GM19239 (cell line): ENCODE data around the gene EPB41L2.
"Not testable (repeated sequence)": the region's sequence is repeated elsewhere in the genome, so short reads cannot be mapped to it uniquely, and the experiment has no call there.

Source experiments
- DNase-seq: peaks from one replicate; pipeline ENCODE4 v3.0.0; 2011; ENCODE audit warnings: low spot score; ENCODE audit not compliant: insufficient read length
- FAIRE-seq: peaks from 2 replicates; lab custom pipeline; 2011; peaks lifted over from hg19 to GRCh38; lab: Jason Lieb, UNC

The EPB41L2 gene

DNA sequence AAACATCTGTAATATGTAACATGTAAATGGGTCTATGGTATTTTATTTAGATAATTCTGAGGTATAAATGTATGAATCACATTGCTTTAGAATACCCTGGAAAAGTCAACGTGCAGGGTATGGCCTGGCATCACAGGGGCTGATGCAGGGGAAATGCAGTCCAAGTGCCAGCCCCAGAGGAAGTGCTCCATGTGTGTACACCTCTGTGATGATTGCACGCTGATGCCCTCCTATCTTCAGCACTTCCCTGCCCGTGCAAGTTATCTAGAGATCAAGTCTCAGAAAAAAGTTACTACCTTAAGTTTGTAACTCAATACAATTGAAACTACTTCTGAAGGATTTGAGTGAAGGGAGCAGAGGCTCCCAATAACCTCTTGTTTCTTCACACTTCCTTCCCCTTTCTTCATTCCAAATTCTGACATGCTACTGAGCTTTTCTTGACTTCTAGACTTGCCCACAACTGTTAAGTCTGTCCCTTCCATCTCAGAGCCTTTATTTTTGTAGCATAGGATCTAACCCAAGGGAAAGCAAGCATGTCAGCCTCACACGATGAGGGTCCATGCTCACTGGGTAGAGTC lies 233.6 kb downstream of the EPB41L2 start:
- DNase-seq = no peak
- FAIRE-seq = no peak

DNA sequence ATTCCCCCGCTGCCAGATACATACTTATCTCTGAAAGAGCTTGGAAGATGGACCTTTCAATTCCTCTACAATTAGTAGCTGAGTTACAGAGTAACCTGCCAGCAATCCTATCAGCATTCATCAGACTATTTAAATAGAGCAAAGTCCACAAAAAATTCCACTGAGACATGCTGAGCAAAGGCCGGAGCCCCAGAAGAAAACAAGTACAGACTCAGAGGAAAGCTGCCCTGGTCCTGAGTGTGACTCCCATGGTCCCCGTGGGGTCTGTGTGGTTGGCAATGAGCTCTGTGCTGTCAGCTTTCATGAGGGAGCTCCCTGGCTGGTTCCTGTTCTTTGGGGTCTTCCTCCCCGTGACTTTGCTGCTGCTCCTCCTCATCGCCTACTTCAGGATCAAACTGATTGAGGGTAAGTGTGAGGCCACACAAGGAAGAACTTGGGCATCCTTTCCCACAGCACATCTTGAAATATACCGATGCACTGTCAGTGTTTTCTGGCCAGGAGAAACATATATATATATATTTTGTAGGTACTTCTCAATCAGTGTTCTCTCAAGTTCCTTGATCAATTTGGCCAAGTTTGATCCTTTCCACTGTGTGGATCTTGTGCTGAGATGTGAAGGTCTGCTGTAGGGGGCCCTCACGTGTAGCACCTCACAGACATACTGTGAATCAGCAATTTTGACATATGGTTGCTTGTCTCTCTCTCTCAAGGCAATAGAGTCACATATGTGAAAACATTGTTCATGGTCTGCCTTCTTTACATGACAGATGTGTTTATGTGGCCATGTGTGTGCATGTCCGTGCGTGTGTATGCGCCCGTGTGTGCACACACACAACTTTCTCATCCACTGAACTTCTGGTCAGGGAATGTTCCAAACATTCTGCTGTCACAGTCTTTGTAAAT lies 235.5 kb downstream of the EPB41L2 start, which contains the start of gene SMLR1:
SMLR1 (plus strand) TSS at position 160 of the 903 bp plus-strand sequence; CDS start at position 168, 8 bp downstream.
- no peak for FAIRE-seq
- no peak for DNase-seq

DNA sequence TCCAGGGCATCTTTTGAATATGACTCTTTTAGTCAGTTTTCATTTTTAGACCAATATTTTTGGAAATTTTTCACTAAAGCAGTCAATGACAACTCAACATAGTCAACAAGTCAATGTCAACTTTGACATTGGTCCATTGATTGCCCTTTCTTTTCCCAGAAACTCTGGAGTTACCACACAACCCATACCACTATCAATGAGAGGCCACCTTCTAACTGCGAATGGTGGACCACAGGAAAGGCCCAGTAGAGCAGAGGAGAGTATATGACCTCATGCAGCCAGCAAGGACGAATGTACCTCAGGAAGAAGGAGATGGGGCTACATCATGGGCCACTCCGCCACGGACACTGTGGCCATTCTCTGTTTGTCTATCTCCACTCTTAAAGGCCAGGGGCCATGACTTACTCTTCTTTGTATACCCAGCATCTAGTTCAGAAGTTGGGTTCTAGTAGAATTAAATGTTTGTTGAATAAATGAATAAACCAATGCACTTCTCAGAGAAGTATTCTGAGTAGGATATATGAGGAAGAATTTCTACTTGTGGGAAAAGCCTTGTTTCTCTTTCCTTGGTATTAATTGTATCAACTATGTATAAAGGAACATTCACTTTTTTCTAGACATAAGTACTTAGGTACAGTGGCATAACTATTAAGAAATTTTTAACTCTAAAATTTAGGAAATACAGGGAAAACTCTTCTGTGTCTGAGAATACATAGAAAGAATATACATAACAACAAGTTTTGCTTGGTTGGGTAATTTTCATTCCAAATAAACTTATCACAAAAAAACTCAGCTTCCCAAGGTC lies 236.4 kb downstream of the EPB41L2 start:
- FAIRE-seq = no peak
- DNase-seq = no peak

DNA sequence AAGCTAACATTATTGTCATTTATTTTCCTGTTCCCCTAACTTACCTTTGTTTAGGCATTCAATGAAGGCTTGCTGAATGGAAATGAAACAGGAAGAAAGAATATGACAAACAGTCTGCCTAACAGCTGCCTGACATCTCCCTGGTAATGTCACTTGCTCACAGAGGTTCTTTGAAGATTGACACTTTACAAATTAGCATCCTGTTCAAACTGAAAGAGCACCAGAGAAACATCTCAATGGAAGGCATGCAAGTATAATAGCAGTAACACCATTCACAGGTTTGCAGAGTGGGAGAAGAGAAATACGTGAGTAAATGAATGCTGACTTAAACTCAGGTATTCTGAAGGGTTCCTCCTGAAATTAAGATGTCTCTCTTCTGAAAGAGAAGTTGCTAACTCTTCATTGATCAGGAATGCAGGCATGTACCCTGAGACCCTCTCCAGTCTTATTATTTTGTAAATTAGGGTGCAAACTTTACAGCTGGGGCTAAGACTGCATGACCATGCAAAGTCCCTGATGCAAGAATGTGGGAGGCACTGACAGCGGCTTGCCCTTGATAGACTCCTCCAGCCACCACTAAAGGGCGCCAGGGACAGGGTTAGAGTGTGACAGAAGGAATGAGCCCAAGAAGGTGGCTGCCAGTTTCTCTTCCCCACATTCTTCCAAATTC lies 237.1 kb downstream of the EPB41L2 start:
- no peak for FAIRE-seq
- DNase-seq = no peak

DNA sequence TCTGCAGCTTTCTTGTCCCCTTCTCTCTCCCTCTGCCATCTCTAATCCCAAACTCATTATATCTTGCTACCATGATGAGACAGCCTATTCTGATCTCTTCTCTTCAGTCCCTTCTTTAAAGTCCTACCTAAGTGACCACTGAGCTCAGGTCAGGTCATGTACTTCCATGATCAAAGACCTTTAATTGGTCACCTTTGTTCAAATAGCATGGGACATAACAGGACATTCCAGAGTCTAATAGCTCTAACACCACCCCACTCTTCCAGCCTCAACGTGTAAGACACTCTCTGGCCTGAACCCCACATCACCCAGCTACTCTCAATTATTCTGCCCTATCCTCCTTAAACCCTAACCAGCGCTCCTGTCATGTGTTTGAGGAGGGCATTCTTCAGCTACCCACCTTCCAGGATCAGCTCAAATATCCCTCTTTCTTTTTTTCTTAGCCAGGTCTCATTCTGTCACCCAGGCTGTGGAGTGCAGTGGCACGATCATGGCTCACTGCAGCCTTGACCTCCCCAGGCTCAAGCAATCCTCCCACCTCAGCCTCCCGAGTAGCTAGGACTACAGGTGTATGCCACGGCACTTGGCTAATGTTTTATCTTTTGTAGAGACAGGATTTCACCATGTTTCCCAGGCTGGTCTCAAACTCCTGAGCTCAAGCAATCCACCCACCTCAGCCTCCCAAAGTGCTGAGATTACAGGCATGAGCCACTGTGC lies 237.9 kb downstream of the EPB41L2 start:
- DNase-seq (no peak), FAIRE-seq (no peak)

DNA sequence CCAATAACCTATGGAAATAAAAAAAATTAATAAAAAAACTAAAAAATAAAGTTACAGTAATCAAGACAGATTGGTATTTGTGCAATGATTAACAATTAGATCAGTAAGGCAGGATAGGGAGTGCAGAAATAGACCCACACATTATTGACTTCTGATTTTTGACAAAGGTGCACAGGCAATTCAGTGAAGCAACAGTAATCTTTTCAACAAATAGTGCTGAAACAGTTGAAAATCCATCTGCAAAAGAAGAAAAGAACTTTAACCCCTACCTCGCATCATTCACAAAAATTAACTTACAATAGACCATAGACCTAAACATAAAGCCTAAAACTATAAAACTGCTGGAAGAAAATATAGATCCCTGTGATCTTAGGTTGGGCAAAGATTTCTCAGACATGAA lies 240.3 kb downstream of the EPB41L2 start:
- FAIRE-seq = no peak
- DNase-seq = no peak

DNA sequence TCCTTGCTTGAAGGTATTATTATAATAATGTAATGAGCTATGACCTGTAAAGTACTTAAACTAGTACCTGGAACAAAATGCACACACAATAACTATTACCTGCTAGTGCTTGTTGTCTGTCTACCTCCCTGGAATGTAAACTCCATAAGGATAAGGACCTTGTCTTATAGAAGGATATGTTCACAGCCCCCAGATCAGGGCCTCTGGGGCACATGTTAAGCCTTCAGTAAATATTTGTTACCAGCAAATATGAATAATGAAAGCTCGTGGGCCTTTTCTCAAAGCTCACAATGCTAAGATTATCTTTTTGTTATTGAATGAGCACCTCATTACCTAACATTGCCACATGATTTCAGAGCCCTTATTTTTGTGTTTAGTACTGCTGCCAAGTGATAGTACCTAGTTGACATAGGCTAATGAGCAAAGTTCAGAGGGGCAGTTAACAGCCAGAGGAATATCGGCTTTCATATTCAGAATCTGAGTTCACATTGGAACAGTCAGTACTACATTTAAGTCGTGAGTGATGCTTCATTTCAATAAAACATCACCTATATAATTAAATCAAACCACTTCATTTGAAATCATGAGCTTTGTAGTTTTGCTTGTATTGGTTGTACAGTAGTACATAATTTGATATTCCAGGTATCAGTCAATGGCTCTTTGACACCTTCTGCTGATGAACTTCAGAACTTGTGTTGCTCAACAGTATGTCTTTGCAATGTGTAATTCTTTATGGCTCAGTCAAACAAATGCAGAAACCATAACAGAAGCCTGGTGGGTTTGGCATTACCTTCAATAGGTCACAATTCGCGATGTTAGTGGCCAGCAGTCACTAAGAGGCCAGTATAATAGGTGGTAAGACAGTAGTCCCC lies 247.6 kb downstream of the EPB41L2 start:
- DNase-seq (no peak), FAIRE-seq (no peak)

DNA sequence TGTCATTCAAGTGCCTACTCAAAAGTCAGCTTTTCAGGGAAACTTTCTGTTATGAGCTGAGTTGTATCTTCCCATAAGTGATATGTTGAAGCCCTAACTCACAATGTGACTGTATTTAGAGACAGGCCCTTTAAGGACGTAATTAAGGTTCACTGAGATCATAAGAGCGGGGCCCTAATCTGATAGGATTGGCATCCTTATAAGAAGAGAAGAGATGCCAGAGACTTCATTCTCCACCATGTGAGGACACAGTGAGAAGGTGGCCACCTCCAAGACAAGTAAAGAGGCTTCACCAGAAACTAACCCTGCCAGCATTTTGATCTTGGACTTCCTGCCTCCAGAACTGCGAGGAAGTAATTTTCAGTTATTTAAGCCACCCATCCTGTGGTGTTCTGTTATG lies 248.5 kb downstream of the EPB41L2 start:
- no peak for DNase-seq

DNA sequence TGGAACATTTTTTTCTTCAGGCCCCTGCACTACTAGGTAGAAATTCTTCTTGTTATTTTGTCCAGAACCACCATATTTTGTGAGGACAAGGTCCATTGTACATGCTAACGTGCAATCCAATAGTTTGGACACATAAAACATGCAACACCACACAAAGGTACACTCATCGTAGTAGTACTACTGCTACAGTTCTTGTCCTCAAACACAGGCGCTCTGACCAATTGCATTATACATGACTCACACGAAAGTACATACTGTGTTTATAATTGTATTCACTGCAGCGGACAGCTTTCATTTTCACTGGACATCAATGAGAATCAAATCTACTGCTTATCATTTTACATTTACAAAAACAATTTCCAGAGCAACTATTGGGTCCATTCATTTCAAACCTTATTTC lies 251.1 kb downstream of the EPB41L2 start:
- DNase-seq (no peak), FAIRE-seq (no peak)

More for the DNA sequence above, 248.5 kb downstream of the EPB41L2 start:
- FAIRE-seq = no peak

DNA sequence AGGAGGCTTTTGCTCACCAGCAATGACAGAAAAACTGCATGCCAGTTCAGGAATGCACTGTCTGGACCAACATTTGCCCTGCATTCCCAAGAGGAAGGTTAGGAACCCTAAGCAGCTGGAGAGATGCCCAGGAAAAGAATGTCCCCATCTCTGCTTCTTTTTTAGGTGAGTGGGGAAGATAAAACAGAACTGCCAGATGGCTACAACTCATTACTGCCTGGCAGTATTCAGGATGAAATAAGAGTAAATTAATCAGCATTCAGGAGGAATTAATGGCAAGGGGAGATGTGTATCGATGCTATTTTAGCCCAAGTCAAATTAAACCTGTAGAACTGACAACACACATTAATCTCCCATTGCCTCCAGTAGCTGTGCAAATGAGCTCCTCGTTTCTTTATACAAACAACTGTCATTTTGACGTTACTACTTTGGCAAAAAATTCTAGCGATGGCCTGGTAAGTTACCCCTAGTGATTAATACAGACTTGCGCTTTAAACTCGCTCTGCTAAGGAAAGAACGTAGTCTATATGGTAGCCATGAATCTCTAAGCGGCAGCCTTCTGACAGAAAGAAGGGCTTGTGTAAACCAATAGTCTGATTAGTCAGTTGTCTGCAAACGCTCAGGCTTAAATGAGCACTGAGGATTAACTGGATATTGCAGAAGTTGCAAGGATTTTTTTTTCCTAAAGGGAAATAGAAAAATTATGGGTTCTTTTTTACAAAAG lies 252.6 kb downstream of the EPB41L2 start:
- FAIRE-seq = no peak
- no peak for DNase-seq

DNA sequence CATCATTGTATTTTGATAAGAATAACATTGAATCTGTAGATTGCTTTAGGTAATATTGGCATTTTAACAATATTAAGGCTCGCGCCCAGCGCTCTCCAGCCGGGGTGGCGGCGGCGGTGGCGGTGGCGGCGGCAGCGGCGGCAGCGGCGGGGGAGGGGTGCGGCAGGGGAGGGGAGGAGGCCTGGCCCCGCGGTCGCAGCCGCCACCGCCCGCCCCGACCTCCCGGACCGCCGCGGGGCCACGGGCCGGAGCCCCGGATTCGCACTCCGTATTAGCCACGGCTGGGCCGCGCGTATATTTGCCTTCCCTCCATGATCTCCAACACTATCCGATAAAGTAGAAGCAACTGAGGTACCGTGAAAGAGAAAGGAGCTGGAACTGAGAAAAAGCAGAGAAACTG lies 261.7 kb downstream of the EPB41L2 start:
- FAIRE-seq, DNase-seq: not testable (repeated sequence)

DNA sequence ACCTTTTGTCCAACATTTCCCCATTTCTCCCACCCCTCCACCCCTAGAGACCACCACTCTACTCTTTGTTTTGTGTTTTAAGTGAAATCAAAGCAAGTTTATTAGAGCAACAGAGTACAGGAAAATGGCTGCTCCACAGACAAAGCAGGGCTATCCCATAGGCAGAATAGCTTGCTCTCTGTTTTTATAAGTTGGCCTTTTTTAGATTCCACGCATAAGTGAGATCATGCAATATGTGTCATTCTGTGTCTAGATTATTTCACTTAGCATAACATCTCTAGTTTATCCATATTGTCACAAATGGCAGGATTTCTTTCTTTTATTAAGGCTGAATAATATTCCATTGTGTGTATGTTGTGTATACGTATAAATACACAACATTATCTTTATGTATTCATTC lies 266.0 kb downstream of the EPB41L2 start:
- DNase-seq = no peak
- no peak for FAIRE-seq

DNA sequence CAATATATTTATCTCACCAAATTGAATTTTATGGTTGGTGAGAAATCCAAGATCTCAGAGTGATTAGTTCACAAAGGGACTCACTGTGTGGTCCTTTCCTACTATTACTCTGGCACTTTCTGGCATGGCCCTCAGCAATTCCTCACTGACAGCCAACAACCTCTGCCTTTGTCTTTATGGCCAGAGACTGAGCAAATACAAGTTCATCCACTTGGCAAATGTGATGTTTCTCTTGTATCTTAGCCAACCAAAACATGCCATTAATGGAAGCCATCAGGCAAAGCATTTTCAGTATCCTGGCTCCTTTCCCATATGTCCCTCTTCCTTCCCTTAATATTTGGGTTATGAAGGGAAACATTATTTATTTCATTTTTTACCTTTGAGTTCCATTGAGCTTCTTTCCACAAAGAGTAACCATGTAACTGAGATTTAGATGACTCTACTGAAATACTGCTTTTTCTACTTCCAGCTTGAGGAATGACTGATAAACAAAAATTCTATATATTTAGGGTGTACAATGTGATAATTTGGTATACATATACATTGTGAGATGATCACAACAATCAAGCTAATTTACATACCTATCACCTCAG lies 266.6 kb downstream of the EPB41L2 start:
- DNase-seq = no peak
- no peak for FAIRE-seq

DNA sequence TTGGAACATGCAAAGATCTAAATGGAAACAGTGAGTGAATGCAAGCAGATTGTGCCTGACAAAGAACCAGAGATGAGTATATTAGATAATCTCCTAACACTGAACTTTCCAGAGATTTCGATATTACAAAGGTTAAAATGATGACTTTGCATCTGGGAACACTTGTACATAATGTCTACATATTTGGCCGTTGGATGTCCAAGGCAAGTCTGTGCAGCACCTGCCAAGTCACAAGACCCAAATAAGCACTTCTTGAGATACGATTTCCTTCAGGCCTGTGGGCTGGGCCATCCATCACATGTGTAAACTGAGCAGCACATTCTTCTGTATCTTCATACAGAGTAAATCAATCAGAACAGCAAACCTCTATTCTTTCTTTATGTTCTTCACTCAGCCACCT lies 268.3 kb downstream of the EPB41L2 start:
- FAIRE-seq (no peak), DNase-seq (no peak)

DNA sequence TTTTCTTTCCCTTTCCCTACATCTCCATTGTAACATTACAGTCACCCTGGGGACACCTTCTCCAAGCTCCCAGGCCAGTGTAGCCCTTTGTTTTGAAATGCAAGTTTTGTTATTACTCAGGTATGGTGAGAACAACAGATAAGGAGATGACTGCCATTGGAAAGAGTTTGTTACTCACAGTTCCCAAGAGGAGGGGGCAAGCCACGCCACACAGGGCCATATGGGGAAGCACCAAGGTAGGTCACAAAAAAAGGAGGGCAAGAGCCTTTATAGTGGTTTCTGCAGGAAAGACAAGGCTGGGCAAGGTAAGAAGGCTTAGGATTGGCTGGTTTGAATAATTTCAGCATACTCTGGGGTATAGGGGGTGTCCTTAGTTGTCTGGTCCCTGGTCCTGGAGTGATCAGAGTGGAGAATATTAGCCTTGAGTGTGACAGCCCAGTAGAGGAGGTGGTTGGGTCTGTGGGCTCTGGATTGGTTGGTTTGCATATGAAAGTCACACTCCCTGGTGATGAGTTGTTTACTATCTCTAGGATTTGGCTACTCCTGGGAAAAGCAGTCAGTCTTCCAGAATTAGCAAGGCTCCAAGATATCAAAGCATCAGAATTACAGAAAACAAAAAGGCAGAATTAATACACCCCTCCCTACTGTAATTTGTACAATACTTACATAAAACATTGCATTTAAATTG lies 268.9 kb downstream of the EPB41L2 start:
- FAIRE-seq = no peak

More for the DNA sequence above, 268.9 kb downstream of the EPB41L2 start:
- DNase-seq = no peak
